Pancreas (tissue), 10 donors: ENCODE data around the gene FUT4. TPM values are rescaled to one million over a fixed set of nuclear protein-coding genes. Genes with fewer than 3 reads are reported as not detected.

Experiments used
- ATAC-seq, 4 donors: fragments of 200-7000 bp; cut with Tn5 transposase; one replicate each; pipeline versions ENCODE4 v1.8.0 to v1.9.1; 2020; ENCODE audit warnings: mild to moderate bottlenecking in 4 of 4, moderate library complexity in 4 of 4
- DNase-seq, 6 donors: peaks; one replicate each; pipeline ENCODE4 v3.0.0-alpha.2; 2020
- FAIRE-seq: peaks from 2 replicates; lab custom pipeline; 2012; peaks lifted over from hg19 to GRCh38; lab: Jason Lieb, UNC
- H3K27ac ChIP-seq, 4 donors: fragments of 200-600 bp; sonication (generic); 1 replicate in 3 of 4; 2 replicates in 1 of 4; pipeline versions ENCODE4 v1.5.0 to v1.8.0; 2020
- H3K27me3 ChIP-seq, 4 donors: fragments of 200-600 bp; one replicate each; pipeline ENCODE4 v1.8.0; 2021
- H3K36me3 ChIP-seq, 3 donors: fragments of 200-600 bp; sonication (generic) in 1 of 3; one replicate each; pipeline versions ENCODE4 v1.5.0 to v1.8.0; 2020 to 2021
- H3K4me1 ChIP-seq, 3 donors: fragments of 200-600 bp; one replicate each; pipeline ENCODE4 v1.8.0; 2021
- H3K4me3 ChIP-seq, 4 donors: fragments of 200-600 bp; sonication (generic) in 2 of 4; one replicate each; pipeline versions ENCODE4 v1.5.0 to v1.8.0; 2020 to 2021
- H3K9me3 ChIP-seq, 4 donors: fragments of 200-600 bp; one replicate each; pipeline ENCODE4 v1.8.0; 2021
- CTCF ChIP-seq, 4 donors: fragments of 200-600 bp; sonication (generic) in 3 of 4; IDR thresholded peaks; one replicate each; pipeline versions ENCODE4 v1.5.0 to v1.8.0; 2021; ENCODE audit warnings: antibody characterized with exemption in 4 of 4
- WGBS, 2 donors: extraction: QIAGEN DNeasy Blood & Tissue Kit; methylation state at CpG; one replicate each; pipeline ENCODE4 v1.1.7; 2013; 5-methylcytosine and 5-hydroxymethylcytosine counted together
- intact Hi-C, 3 donors: fragments of 100-400 bp; cut with DNase I; formaldehyde crosslinking; loops; one replicate each; pipeline versions ENCODE4 v1.11.1 to v1.14.2; 2022
- polyA plus RNA-seq, 2 donors: library from polyadenylated mRNA; stranded (reverse); fragments of 200-250 nt; gene quantifications; one replicate each; pipeline ENCODE4 v1.2.3, GENCODE V29; 2013
- total RNA-seq, 6 donors: library from RNA; stranded (reverse); fragmentation: NEBNext Ultra II Directional in 4 of 6; extraction: Animal tissue kit (Norgen Biotek cat#: 25700) in 4 of 6; gene quantifications; one replicate each; pipeline versions ENCODE4 v1.2.1 to v1.2.4, GENCODE V29; 2021 to 2023
- donor health status: healthy with polysubstance abuse.
- donor health status: DM: no; HTN: no; CAD: no; lungs with moderate emphysema.
- donor health status: DM: no; HTN: no; CAD: no.
- donor health status: control.
- donor health status: control.
- donor health status: Bipolar disorder and iron deficiency.
- donor health status: DM: yes; HTN: yes; CAD: no.
- donor health status: DM: no; HTN: no; CAD: no.
- donor health status: DM: no; HTN: no; CAD: no.
- donor health status: DM: yes; HTN: yes; CAD: no.

FUT4 gene
- total and polyA plus RNA-seq, 8 donors = 2.4 to 14.6 (median 5.6) TPM

- Histone ChIP-seq H3K9me3 (no peaks in the 10 kb centered on the region), H3K36me3 (no peaks in the 10 kb centered on the region), H3K27ac (no peak overlapping the region), H3K27me3 (no peaks in the 10 kb centered on the region), H3K4me1 (peaks cover 0 to 7% (median 4%) of the 10 kb centered on the region in 3 donors), H3K4me3 (no peak overlapping the region)
- no peak for TF ChIP-seq CTCF (IDR thresholded peaks at IDR 0.05)
- ATAC-seq (no peak), DNase-seq (no peak), FAIRE-seq (no peak)
- 91 to 94% methylated on average over 2 of the region's 2 CpGs for WGBS, 2 donors
- intact Hi-C loops = no loop called here
Measured at GRCh38 chr11:94559361-94559760, 15.6 kb downstream of the FUT4 start.

DNA sequence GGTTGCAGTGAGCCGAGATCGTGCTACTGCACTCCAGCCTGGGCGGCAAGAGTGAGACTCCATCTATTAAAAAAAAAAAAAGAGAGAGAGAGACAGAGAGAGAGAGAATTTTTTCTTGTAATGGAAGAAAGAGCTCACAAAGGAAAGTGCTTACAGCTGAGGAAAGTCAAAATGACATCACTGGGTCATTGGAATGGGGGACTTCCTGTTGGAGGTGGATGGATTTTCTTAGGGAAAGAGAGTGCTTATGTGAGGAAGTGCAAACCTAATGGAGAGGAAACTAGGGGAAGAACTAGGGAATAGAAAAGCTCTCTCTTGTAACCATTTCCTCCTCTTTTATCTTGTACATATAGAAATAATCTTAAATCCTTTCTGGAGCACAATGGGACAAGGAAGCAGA, 17.1 kb downstream of the FUT4 start:
- FAIRE-seq (no peak), DNase-seq (no peak), ATAC-seq (no peak)
- intact Hi-C loops = no loop called here
- WGBS, 2 donors = 97 to 99% methylated on average over 3 of the region's 3 CpGs
- no peak overlapping the region for H3K4me3 ChIP-seq
- peaks cover 0 to 7% (median 4%) of the 10 kb centered on the region in 3 donors for H3K4me1 ChIP-seq
- TF ChIP-seq CTCF (IDR thresholded peaks at IDR 0.05) = no peak
- no peak overlapping the region for H3K27ac ChIP-seq
- no peaks in the 10 kb centered on the region for H3K36me3 ChIP-seq
- H3K27me3 ChIP-seq = no peaks in the 10 kb centered on the region
- no peaks in the 10 kb centered on the region for H3K9me3 ChIP-seq

- Histone ChIP-seq H3K9me3 (no peaks in the 10 kb centered on the region), H3K27me3 (no peaks in the 10 kb centered on the region), H3K4me1 (no peaks in the 10 kb centered on the region), H3K36me3 (no peaks in the 10 kb centered on the region), H3K27ac (no peak overlapping the region), H3K4me3 (no peak overlapping the region)
- FAIRE-seq (no peak), DNase-seq (no peak), ATAC-seq (peak in 3 of 4 donors; percentile 57 to 84 (median 82))
- intact Hi-C loops = no loop called here
- WGBS, 2 donors = 78 to 86% methylated on average over 4 of the region's 4 CpGs
- no peak for TF ChIP-seq CTCF (IDR thresholded peaks at IDR 0.05)
Measured at GRCh38 chr11:94563176-94563847, 19.6 kb downstream of the FUT4 start.

- DNase-seq (no peak), FAIRE-seq (no peak), ATAC-seq (peak in 3 of 4 donors; percentile 37 to 70 (median 38))
- Histone ChIP-seq H3K27me3 (no peaks in the 10 kb centered on the region), H3K4me3 (no peak overlapping the region), H3K27ac (no peak overlapping the region), H3K36me3 (no peaks in the 10 kb centered on the region), H3K4me1 (no peaks in the 10 kb centered on the region), H3K9me3 (no peaks in the 10 kb centered on the region)
- no peak for TF ChIP-seq CTCF (IDR thresholded peaks at IDR 0.05)
- intact Hi-C loops = no loop called here
- WGBS, 2 donors = 72 to 74% methylated on average over 8 of the region's 8 CpGs
Measured at GRCh38 chr11:94563848-94564467, 20.2 kb downstream of the FUT4 start.

DNA sequence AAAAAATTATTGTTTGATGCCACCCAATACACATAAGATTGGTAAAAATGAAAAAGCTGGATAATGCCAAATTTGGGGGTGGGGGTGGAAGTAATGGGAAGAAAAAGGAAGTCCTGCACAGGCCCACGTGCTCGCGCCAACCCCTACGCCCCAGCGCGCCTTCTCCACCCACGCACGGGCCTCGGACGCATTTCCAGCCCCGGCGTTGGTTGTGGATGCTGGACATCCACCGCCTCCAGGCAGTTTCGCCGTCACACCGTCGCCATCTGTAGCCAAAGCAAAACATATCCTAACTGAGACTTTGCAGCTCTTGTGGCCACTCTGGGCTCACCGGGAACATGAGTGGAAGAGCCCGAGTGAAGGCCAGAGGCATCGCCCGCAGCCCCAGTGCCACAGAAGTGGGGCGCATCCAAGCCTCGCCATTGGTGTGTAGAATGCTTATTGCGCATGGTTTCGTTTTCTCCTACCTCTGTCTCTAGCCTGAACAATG, 23.5 kb downstream of the FUT4 start, which contains the start of gene PIWIL4:
Gene PIWIL4, plus strand, starts transcription at position 188 of the 490 bp plus-strand sequence. Its CDS starts 151 bp downstream, at position 339.
- FAIRE-seq (no peak), ATAC-seq (no peak), DNase-seq (no peak)
- Histone ChIP-seq H3K9me3 (no peaks in the 10 kb centered on the region), H3K4me1 (no peaks in the 10 kb centered on the region), H3K27ac (no peak within 1 kb of the TSS), H3K4me3 (no peak within 1 kb of the TSS), H3K36me3 (no peaks in the 10 kb centered on the region), H3K27me3 (no peaks in the 10 kb centered on the region)
- intact Hi-C loops = no loop called here
- WGBS, 2 donors = 97% methylated on average over 25 of the region's 25 CpGs
- no peak for TF ChIP-seq CTCF (IDR thresholded peaks at IDR 0.05)
